Activated CD4-positive, CD25-positive, alpha-beta regulatory T cell (primary cell): ENCODE measurements around the gene TRIML2.
"Not testable (repeated sequence)": the region's sequence is repeated elsewhere in the genome, so short reads cannot be mapped to it uniquely, and the experiment has no call there.

Source experiments
- DNase-seq, 4 experiments: peaks; one replicate each; lab custom pipeline; 2025; lab: John Stamatoyannopoulos, UW

The TRIML2 gene

GRCh38 chr4:188106454-188106853 lies 2.9 kb downstream of the TRIML2 start:
- DNase-seq = no peak

- no peak for DNase-seq
Observed at GRCh38 chr4:188092824-188093223, 16.6 kb downstream of the TRIML2 start.

- DNase-seq = no peak
Observed at GRCh38 chr4:188086858-188087257, 22.5 kb downstream of the TRIML2 start.

GRCh38 chr4:188082796-188083195 lies 26.6 kb downstream of the TRIML2 start:
- no peak for DNase-seq

GRCh38 chr4:188078116-188078515 lies 31.3 kb downstream of the TRIML2 start:
- no peak for DNase-seq

GRCh38 chr4:188076169-188076568 lies 33.2 kb downstream of the TRIML2 start:
- DNase-seq = no peak

- DNase-seq = no peak
Observed at GRCh38 chr4:188061083-188061482, 48.3 kb downstream of the TRIML2 start.

- no peak for DNase-seq
Observed at GRCh38 chr4:188053302-188053701, 56.1 kb downstream of the TRIML2 start.

- no peak for DNase-seq
Observed at GRCh38 chr4:188046657-188047056, 62.7 kb downstream of the TRIML2 start.

- not testable (repeated sequence) for DNase-seq
Observed at GRCh38 chr4:188045461-188045860, 63.9 kb downstream of the TRIML2 start.

- no peak for DNase-seq
Observed at GRCh38 chr4:188043154-188043553, 66.2 kb downstream of the TRIML2 start.

- no peak for DNase-seq
Observed at GRCh38 chr4:188042191-188042590, 67.2 kb downstream of the TRIML2 start.

- no peak for DNase-seq
Observed at GRCh38 chr4:188041721-188042120, 67.7 kb downstream of the TRIML2 start.
